MCF 10A (cell line): ENCODE measurements around the gene PHACTR1. TPM values are rescaled to one million over a fixed set of nuclear protein-coding genes. Genes with fewer than 3 reads are reported as not detected.

Source experiments
- BruUV-seq: library from RNA; stranded (reverse); fragments of 400-500 nt; replicated peaks from 2 replicates; lab custom pipeline; 2021; lab: Mats Ljungman, UMichigan
- CTCF ChIA-PET: fragments of 300-600 bp; sonication (Branson Sonifier 250); formaldehyde crosslinking; extraction: SDS; loops from one replicate; lab custom pipeline; 2021; ENCODE audit warnings: antibody characterized with exemption, inconsistent platforms; lab: Yijun Ruan, JAX
- POLR2A ChIA-PET: fragments of 300-600, 350-650 bp; sonication (Branson Sonifier 250); formaldehyde crosslinking; extraction: SDS; loops from one replicate; lab custom pipeline; 2020; ENCODE audit warnings: antibody characterized with exemption, inconsistent platforms; lab: Yijun Ruan, JAX
- DNase-seq: peaks from one replicate; pipeline ENCODE4 v3.0.0-alpha.2; 2018; ENCODE audit not compliant: unreplicated experiment
- H3K27ac Mint-ChIP-seq: one replicate; pipeline ENCODE4 v1.8.0; 2022; ENCODE audit warnings: mild to moderate bottlenecking, low read depth, mixed read lengths; ENCODE audit not compliant: unreplicated experiment
- H3K27me3 Mint-ChIP-seq: one replicate; pipeline ENCODE4 v1.8.0; 2022; ENCODE audit warnings: mixed read lengths; ENCODE audit not compliant: insufficient read depth, unreplicated experiment
- H3K36me3 Mint-ChIP-seq: one replicate; pipeline ENCODE4 v1.8.0; 2022; ENCODE audit warnings: mild to moderate bottlenecking, moderate library complexity, mixed read lengths; ENCODE audit not compliant: insufficient read depth, unreplicated experiment
- H3K4me1 Mint-ChIP-seq: one replicate; pipeline ENCODE4 v1.8.0; 2022; ENCODE audit warnings: mixed read lengths; ENCODE audit not compliant: insufficient read depth, unreplicated experiment
- H3K4me3 Mint-ChIP-seq: one replicate; pipeline ENCODE4 v1.8.0; 2022; ENCODE audit warnings: mild to moderate bottlenecking, moderate library complexity, mixed read lengths; ENCODE audit not compliant: unreplicated experiment
- H3K9me3 Mint-ChIP-seq: one replicate; pipeline ENCODE4 v1.8.0; 2022; ENCODE audit warnings: mixed read lengths; ENCODE audit not compliant: unreplicated experiment
- intact Hi-C: fragments of 100-400 bp; cut with micrococcal nuclease; formaldehyde crosslinking; loops from 2 replicates; pipeline ENCODE4 v1.14.1; 2022
- total RNA-seq: library from RNA; stranded (reverse); gene quantifications from 2 replicates; pipeline ENCODE4 v1.2.3, GENCODE V29; 2022
- TF ChIP-seq, protein P1 (sequence below): fragments of 200-600 bp; IDR thresholded peaks from one replicate; pipeline ENCODE4 v1.8.0; 2022; ENCODE audit warnings: antibody characterized with exemption, mild to moderate bottlenecking; ENCODE audit not compliant: unreplicated experiment

Gene PHACTR1
- total RNA-seq, 1 experiment from 2014 or later, result not detected

DNA sequence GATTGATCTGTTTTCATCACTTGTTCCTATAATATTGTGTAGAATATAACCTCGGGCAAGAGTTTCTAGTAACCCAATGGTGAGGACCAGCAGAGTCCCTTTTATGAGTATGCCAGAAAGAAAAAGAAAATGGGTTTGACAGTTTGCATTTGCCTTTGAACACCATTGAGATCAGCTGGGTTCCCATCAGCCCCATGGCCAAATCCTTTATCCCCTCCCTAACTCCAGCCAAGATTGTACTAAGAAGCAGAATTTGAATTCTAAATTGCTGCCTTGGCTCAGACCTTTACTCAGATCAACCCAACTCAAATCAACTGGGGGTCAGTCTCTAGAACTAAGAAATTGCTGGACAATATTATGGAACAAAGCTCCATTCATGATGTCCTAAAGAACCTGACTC lies 424.4 kb downstream of the PHACTR1 start:
- intact Hi-C loops, result no loop called here
- ChIA-PET CTCF (interaction anchor here (0.6 to 1.0 kb wide), 2 partner anchors 162 to 173 kb away, joined by 3 to 6 read pairs; no protein-coding TSS in a partner anchor), POLR2A (no interaction called here)
- Mint-ChIP-seq H3K27ac (no peak overlapping the region), H3K4me3 (no peak overlapping the region), H3K27me3 (peaks cover 38% of the 10 kb centered on the region), H3K36me3 (no peaks in the 10 kb centered on the region), H3K4me1 (no peaks in the 10 kb centered on the region), H3K9me3 (no peaks in the 10 kb centered on the region)
- no peak for DNase-seq
- BruUV-seq, result no TSS peak
- TF ChIP-seq, protein P1, sequence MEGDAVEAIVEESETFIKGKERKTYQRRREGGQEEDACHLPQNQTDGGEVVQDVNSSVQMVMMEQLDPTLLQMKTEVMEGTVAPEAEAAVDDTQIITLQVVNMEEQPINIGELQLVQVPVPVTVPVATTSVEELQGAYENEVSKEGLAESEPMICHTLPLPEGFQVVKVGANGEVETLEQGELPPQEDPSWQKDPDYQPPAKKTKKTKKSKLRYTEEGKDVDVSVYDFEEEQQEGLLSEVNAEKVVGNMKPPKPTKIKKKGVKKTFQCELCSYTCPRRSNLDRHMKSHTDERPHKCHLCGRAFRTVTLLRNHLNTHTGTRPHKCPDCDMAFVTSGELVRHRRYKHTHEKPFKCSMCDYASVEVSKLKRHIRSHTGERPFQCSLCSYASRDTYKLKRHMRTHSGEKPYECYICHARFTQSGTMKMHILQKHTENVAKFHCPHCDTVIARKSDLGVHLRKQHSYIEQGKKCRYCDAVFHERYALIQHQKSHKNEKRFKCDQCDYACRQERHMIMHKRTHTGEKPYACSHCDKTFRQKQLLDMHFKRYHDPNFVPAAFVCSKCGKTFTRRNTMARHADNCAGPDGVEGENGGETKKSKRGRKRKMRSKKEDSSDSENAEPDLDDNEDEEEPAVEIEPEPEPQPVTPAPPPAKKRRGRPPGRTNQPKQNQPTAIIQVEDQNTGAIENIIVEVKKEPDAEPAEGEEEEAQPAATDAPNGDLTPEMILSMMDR, result no peak

DNA sequence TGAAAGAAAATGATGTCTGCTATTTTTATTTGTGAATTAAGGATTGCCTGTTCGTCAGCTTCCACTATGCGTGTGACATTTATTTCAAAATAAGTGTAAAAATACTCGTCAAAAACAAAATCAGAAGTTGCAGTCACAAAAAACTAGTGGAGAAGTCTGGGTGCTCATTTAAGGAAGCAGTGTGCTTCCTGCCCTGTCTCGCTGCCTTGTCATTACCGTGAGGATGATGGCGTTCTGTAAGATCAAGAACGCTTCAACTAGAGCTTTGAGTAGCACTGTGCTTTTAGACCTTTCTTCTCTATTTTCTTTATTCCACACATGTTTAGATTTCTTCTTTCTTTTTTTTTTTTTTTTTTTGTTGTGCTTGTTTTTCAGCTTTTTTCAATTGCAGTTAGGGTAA lies 424.8 kb downstream of the PHACTR1 start:
- no peaks in the 10 kb centered on the region for H3K9me3 Mint-ChIP-seq
- H3K36me3 Mint-ChIP-seq, result no peaks in the 10 kb centered on the region
- BruUV-seq, result no TSS peak
- ChIA-PET CTCF (interaction anchor here (0.6 to 1.0 kb wide), 2 partner anchors 161 to 174 kb away, joined by 3 to 6 read pairs; no protein-coding TSS in a partner anchor), POLR2A (interaction anchor here (1.0 kb wide), 1 partner anchor 18 kb away, joined by 3 read pairs; no protein-coding TSS in a partner anchor)
- intact Hi-C loops, result no loop called here
- TF ChIP-seq, protein P1, result no peak
- DNase-seq, result no peak
- H3K27me3 Mint-ChIP-seq, result peaks cover 38% of the 10 kb centered on the region
- no peaks in the 10 kb centered on the region for H3K4me1 Mint-ChIP-seq
- no peak overlapping the region for H3K4me3 Mint-ChIP-seq
- no peak overlapping the region for H3K27ac Mint-ChIP-seq

DNA sequence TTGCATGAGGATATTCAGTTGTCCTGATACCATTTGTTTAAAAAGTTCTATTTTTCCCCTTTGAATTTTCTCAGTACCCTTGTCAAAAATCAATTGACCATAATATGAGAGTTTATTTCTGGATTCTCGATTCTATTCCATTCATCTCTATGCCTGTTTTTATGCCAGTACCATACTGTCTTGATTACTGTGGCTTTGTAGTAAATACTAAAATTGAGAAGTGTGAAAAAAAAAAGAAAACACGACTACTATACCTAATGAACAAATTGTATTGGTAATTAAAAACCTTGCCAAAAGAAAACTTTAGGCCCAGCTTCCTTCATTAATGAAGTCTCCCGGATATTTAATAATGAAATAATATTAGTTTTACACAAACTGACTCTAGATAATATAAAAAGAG lies 426.0 kb downstream of the PHACTR1 start:
- TF ChIP-seq, protein P1, result no peak
- ChIA-PET POLR2A (interaction anchor here (0.7 kb wide), 2 partner anchors 50 to 90 kb away, joined by 3 to 4 read pairs; no protein-coding TSS in a partner anchor), CTCF (no interaction called here)
- H3K27me3 Mint-ChIP-seq, result peaks cover 39% of the 10 kb centered on the region
- no peak for DNase-seq
- no peaks in the 10 kb centered on the region for H3K9me3 Mint-ChIP-seq
- no peak overlapping the region for H3K4me3 Mint-ChIP-seq
- no TSS peak for BruUV-seq
- H3K4me1 Mint-ChIP-seq, result no peaks in the 10 kb centered on the region
- H3K27ac Mint-ChIP-seq, result no peak overlapping the region
- intact Hi-C loops, result no loop called here
- no peaks in the 10 kb centered on the region for H3K36me3 Mint-ChIP-seq

DNA sequence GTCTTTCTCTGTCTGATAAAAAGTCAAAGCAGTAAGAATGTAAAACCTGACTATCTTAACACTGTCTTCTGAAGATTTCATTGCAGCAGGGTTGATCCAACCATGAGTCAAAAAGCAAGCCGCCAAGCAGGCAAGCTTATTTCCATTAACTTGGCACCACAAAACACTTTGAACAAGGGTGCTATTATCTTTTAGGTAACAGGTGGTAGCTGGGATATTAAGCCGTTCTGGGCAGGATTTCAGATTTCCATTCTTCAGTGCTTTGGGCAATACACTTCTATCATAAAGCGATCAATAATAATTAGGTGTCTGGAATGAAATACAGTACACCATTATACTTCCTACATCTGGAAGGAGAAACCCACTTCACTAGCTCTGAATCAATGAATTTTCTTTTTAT lies 429.9 kb downstream of the PHACTR1 start:
- Mint-ChIP-seq H3K4me1 (no peaks in the 10 kb centered on the region), H3K36me3 (no peaks in the 10 kb centered on the region), H3K27ac (no peak overlapping the region), H3K27me3 (peaks cover 52% of the 10 kb centered on the region), H3K9me3 (no peaks in the 10 kb centered on the region), H3K4me3 (no peak overlapping the region)
- intact Hi-C loops, result no loop called here
- CTCF ChIA-PET, result no interaction called here
- no peak for DNase-seq
- TF ChIP-seq, protein P1, result no peak
- POLR2A ChIA-PET, result no interaction called here
- BruUV-seq, result no TSS peak
